Activated T-cell treated with anti-CD3 and anti-CD28 coated beads, Interleukin-2, amount 50 U/mL, for 4 hours (primary cell): ENCODE results near the gene KDSR. TPM values are rescaled to one million over a fixed set of nuclear protein-coding genes. Genes with fewer than 3 reads are reported as not detected.

Source experiments
- ATAC-seq, 2 donors: fragments of 200-7000 bp; cut with Tn5 transposase; one replicate each; pipeline ENCODE4 v1.10.0; 2021
- DNase-seq: peaks from one replicate; pipeline ENCODE4 v3.0.0-alpha.2; 2020
- H3K27me3 Mint-ChIP-seq: one replicate; pipeline ENCODE4 v1.8.0; 2021; ENCODE audit warnings: low read depth, mixed read lengths
- H3K36me3 Mint-ChIP-seq: one replicate; pipeline ENCODE4 v1.8.0; 2022; ENCODE audit warnings: mixed read lengths; ENCODE audit not compliant: insufficient read depth
- H3K4me1 Mint-ChIP-seq: one replicate; pipeline ENCODE4 v1.8.0; 2021; ENCODE audit warnings: low read depth, mixed read lengths
- H3K4me3 Mint-ChIP-seq: one replicate; pipeline ENCODE4 v1.8.0; 2021; ENCODE audit warnings: mild to moderate bottlenecking, moderate library complexity, mixed read lengths
- H3K9me3 Mint-ChIP-seq: one replicate; pipeline ENCODE4 v1.8.0; 2021; ENCODE audit warnings: mixed read lengths
- total RNA-seq, 3 donors: library from RNA; stranded (reverse); gene quantifications; one replicate each; pipeline ENCODE4 v1.2.1, GENCODE V29; 2021

The KDSR gene, protein sequence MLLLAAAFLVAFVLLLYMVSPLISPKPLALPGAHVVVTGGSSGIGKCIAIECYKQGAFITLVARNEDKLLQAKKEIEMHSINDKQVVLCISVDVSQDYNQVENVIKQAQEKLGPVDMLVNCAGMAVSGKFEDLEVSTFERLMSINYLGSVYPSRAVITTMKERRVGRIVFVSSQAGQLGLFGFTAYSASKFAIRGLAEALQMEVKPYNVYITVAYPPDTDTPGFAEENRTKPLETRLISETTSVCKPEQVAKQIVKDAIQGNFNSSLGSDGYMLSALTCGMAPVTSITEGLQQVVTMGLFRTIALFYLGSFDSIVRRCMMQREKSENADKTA
- total RNA-seq: 10 to 100 TPM; 64.6 to 78.2 (median 76.2) TPM

DNA sequence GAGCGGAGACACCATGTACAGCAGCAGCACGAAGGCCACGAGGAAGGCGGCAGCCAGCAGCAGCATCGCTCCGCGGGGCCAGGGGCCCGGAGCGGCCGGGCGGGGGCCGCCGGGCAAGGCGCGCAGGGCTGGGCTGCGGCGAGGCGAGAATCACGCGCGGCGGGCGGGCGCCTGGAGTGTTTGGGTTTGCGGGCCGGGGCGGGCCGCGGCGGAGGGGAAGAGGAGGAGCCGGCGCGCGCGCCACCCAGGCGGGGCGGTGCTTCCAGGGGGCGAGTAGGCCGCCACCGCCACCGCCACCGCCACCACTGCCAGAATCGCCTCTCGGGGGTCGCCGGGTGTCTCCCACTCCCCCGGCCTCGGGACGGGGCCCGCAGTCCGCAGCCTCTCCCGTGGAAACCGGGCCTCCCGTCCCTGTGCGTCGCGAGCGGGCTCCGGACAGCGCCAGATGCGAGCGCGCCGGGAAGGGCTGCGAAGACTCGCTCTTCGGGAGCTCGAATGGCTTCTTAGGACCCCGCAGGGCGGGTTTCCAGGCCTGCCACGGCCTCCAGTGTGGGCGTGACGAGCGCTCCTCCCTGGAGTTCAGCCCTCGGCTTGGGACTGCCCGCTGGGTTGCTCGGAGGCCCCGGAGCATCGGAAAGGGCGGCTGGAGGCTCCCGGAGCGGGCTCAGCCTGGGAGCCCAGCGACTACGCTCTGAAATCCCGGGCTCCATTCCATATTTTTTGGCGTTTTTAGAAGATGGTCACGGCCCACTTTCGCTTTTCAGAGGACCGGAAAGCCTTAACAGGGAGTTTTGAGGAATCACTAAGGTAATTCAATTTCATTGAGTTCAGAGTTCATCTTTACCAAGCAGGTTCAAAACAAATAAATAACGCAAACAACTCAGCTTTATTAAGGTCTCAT is at the start of gene KDSR:
KDSR (minus strand) TSS at position 154 of the 901 bp plus-strand sequence; CDS start at position 66, 88 bp downstream.
- peaks cover 35% of the 10 kb centered on the region for H3K4me1 Mint-ChIP-seq
- H3K27me3 Mint-ChIP-seq: no peaks in the 10 kb centered on the region
- peak; percentile 89 to 91 for ATAC-seq
- H3K9me3 Mint-ChIP-seq: no peaks in the 10 kb centered on the region
- H3K36me3 Mint-ChIP-seq: peaks cover 7% of the 10 kb centered on the region
- DNase-seq: peak; percentile 73
- peak within 1 kb of the TSS; percentile 96 for H3K4me3 Mint-ChIP-seq

DNA sequence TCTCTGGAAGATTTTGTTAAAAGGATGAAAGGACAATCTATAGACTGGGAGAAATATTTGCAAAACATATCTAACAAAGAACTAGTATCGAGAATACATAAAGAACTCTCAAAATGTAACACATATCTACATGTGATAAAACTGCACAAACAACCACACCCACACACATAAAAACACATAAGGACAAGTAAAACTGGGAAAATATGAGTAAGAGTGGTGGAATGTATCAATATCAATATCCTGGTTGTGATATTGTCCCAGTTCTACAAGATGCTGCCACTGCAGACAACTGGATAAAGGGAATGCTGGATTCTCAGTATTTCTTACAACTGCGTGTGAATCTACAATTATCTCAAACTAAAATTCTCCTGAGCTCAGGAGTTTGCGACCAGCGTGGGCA is 45.9 kb upstream of the KDSR start:
- Mint-ChIP-seq H3K27me3 (no peaks in the 10 kb centered on the region), H3K4me1 (peaks cover 52% of the 10 kb centered on the region), H3K36me3 (peaks cover 21% of the 10 kb centered on the region), H3K9me3 (no peaks in the 10 kb centered on the region), H3K4me3 (no peak overlapping the region)
- ATAC-seq (no peak), DNase-seq (no peak)

DNA sequence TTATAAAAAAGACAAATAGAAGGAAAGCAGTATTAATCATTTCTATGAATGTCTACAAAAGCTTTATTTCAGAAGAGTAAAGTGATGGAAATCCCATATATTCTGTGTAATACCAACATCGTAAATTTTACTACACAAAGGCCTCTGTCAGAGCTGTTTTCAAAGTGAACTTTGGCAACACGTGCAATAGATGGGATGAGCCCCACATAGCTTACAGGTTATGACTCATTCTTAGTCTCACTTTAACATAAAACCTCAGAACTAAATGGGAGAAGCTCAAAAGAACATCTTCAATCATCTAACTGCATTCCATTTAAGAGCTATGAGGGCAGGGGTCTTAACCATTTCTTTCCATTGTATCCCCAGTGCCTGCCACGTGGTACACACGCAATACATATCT is 43.8 kb upstream of the KDSR start:
- ATAC-seq: peak; percentile 92 to 94
- Mint-ChIP-seq H3K9me3 (no peaks in the 10 kb centered on the region), H3K4me1 (peaks cover 60% of the 10 kb centered on the region), H3K27me3 (no peaks in the 10 kb centered on the region), H3K36me3 (peaks cover 40% of the 10 kb centered on the region), H3K4me3 (no peak overlapping the region)
- DNase-seq: no peak

DNA sequence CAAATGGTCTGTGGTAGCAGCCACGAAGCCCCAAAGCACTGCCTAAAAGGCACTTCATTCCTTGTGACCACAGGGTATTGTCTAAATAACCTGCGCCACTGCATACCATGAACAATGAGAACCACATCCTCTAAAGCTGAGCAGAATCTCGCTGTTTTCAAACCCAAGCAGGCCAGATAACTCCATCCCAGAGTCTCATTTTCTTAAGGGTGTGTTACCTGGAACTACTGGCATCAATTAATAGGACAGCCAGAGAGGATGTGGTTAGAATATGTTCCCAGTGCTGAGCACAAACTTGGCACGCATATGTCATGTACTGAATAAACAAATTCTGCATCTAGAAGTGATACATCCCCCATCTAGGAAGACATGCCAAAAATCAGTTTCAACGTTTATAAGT is 42.3 kb upstream of the KDSR start:
- no peaks in the 10 kb centered on the region for H3K9me3 Mint-ChIP-seq
- ATAC-seq (no peak), DNase-seq (no peak)
- no peak overlapping the region for H3K4me3 Mint-ChIP-seq
- H3K27me3 Mint-ChIP-seq: no peaks in the 10 kb centered on the region
- H3K36me3 Mint-ChIP-seq: peaks cover 36% of the 10 kb centered on the region
- H3K4me1 Mint-ChIP-seq: peaks cover 52% of the 10 kb centered on the region

DNA sequence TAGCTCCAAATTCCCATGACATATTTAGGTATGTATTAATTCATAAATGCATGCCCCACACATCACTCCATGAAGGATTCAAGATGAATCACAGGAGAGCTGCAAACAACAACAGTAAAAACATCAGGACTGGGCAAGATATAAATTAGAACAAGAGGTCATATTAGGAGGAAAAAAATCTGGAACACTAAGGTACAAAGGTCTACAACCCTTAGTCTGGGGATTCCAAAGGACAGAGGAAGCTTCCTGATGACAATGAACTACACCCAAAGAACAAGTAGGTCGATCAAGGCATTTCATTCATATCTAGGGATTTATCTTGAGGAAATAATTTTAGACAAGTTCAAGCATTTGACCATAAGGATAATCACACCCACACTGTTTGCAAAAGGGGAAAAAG is 40.7 kb upstream of the KDSR start:
- no peak for ATAC-seq
- H3K36me3 Mint-ChIP-seq: peaks cover 39% of the 10 kb centered on the region
- DNase-seq: no peak
- H3K27me3 Mint-ChIP-seq: no peaks in the 10 kb centered on the region
- no peaks in the 10 kb centered on the region for H3K9me3 Mint-ChIP-seq
- H3K4me1 Mint-ChIP-seq: peaks cover 41% of the 10 kb centered on the region
- H3K4me3 Mint-ChIP-seq: no peak overlapping the region

DNA sequence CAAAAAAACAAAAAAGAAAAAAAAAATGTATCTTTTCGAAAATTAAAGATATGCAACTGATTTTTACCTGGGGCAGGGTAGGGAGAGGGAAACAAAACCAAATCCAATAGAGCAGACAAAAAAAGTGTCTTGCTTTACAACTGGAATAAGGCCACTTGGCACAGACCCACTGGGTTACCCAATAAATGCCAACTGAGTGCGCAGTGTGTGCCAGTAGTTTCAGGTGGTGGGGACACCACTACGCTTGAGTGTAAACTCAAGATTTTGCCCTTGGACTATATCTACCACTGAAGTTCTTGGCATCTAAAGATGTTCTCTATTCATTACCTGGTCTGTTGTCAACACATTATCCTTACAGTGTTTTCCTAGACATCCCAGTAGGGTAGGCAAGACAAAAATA is 39.0 kb upstream of the KDSR start:
- Mint-ChIP-seq H3K27me3 (no peaks in the 10 kb centered on the region), H3K4me3 (no peak overlapping the region), H3K4me1 (peaks cover 32% of the 10 kb centered on the region), H3K36me3 (peaks cover 44% of the 10 kb centered on the region), H3K9me3 (no peaks in the 10 kb centered on the region)
- DNase-seq (no peak), ATAC-seq (no peak)

DNA sequence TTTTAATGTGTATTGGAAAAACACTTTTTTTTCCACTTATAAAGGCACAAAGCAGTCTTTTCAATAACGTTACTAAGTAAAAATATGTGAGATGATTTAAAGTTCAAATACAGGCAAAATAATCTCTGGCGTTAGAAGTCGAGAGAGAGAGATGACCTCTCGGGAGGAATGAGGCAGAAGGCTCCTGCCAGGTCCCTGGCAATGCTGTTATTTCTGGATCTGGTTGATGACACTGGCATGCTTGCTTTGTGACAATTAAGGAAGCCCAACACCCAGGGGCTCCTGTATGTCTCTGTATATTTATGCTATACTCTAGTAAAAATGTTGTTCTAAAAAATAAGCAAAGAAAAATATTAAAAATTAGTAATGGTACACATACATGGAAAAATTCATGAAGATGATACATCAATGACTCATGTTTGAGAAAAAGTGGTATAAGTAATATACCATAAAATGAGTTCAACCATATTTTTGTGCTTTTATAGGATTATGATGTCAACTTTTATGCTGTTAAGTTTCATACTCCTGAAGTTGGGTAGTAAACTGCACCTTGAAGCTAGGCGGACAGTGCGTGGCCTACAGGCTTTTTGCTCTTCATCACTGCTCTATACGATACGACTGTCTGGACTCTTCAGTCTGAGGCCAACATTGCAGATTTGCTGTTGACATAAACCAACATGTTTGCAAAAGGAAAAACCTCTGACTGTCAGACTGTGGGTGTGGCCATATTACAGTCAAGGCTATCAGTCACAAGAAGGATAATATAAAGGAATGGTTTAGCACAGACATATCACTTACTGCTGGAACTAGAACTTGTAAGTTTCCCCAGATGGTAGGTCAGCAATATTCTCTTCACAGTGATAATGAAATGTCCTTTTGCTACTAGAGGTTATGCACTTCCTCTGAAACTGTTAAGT is 35.5 kb upstream of the KDSR start:
- Mint-ChIP-seq H3K36me3 (peaks cover 42% of the 10 kb centered on the region), H3K4me1 (peaks cover 13% of the 10 kb centered on the region), H3K9me3 (no peaks in the 10 kb centered on the region), H3K27me3 (no peaks in the 10 kb centered on the region), H3K4me3 (no peak overlapping the region)
- ATAC-seq (no peak), DNase-seq (no peak)

DNA sequence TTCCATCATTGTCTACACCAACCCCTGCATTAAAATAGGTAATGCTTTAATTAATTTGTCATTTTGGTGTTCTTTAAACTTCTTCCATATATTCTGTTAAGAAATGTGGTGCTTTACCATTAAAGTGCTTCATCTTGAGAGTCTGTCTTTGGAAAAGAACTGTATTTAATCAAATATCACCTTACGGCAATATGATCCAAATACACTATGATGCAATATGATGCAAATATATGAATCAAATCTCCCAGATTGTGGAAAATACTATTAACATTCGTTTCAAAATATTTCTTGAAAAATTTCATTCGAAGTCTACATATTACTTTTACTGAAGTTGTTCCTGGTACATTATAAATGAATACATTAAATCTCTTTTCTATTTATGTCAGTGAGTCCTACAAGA is 32.3 kb upstream of the KDSR start:
- ATAC-seq (no peak), DNase-seq (no peak)
- Mint-ChIP-seq H3K27me3 (no peaks in the 10 kb centered on the region), H3K4me1 (peaks cover 10% of the 10 kb centered on the region), H3K9me3 (no peaks in the 10 kb centered on the region), H3K36me3 (peaks cover 30% of the 10 kb centered on the region), H3K4me3 (no peak overlapping the region)

DNA sequence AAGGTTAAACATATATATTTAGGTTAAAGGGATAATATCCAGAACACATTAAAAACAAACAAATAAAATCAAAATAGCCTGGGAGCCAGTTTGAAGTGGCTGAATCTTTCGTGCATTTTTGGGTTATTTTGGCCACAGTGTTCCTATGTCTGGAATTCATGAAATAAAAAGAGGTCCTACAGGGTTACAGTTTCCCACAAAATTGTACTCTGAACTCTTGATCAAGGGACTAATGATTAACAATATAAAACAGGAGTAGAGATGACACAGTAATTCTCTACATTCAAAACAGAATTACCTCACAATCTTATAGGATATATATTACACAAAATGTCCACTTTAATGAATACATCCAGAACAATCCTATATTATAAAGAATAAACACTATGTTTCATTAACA is 30.3 kb upstream of the KDSR start:
- Mint-ChIP-seq H3K4me3 (no peak overlapping the region), H3K36me3 (peaks cover 17% of the 10 kb centered on the region), H3K27me3 (no peaks in the 10 kb centered on the region), H3K9me3 (no peaks in the 10 kb centered on the region), H3K4me1 (peaks cover 10% of the 10 kb centered on the region)
- ATAC-seq (no peak), DNase-seq (no peak)

DNA sequence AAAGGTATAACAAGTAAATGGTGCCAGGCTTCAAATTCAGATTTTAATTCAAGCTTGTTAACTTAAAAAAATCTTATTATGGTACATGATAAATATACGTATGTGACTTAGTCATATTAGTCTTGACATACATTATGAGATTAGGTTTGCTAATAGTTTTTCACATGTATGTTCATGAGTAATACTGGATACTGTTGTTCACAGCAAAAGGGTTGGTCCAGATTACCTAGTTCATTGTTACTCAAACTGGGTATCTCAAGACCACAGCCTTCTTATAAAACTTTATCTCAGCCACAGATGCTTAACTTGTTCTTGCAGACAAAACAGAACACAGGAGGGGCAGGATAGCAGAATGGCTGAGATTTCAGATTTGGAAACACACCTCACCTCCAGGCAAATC is 28.5 kb upstream of the KDSR start:
- H3K36me3 Mint-ChIP-seq: peaks cover 17% of the 10 kb centered on the region
- H3K4me3 Mint-ChIP-seq: no peak overlapping the region
- H3K4me1 Mint-ChIP-seq: peaks cover 6% of the 10 kb centered on the region
- H3K9me3 Mint-ChIP-seq: no peaks in the 10 kb centered on the region
- ATAC-seq (peak in 1 of 2 donors; percentile 28), DNase-seq (no peak)
- no peaks in the 10 kb centered on the region for H3K27me3 Mint-ChIP-seq

DNA sequence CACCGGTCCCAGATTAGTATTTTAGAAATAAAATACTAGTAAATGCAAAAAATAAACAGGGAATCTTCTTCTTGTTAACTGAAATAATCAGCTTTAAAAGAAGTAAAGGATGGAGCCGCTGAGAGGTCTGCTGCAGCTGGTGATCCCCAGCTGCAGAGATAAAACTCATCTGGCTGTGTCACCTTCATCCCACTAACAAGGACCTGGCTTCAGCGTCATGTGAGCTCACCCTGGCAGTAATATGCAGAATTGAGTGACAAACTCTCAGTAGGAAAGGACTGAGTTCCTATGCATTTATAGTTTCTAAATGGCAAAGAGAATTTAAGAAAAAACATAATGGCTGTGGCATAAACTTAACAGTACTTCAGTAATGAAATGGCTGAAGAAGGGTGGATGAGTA is 27.9 kb upstream of the KDSR start:
- peaks cover 14% of the 10 kb centered on the region for H3K36me3 Mint-ChIP-seq
- H3K9me3 Mint-ChIP-seq: no peaks in the 10 kb centered on the region
- peaks cover 2% of the 10 kb centered on the region for H3K4me1 Mint-ChIP-seq
- no peak overlapping the region for H3K4me3 Mint-ChIP-seq
- no peak for ATAC-seq
- no peaks in the 10 kb centered on the region for H3K27me3 Mint-ChIP-seq
- no peak for DNase-seq

DNA sequence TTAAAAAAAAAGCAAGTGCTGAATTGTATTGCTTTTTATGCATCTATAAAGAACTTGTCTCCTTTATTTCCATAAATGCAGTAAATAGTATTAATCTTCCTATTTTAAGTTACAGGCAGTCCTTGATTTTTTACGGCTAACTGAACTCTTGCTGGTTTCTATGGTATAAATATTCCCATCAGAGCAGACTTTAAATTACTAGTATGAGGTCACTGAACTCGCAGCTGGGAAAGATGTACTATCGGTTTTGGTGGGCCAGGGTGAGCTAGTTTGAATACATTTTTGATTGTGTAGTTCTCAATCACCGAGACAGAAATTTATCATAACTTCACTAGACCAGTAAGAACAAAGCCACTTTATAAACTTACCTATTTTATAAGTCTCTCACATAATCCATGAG is 20.9 kb upstream of the KDSR start:
- H3K36me3 Mint-ChIP-seq: peaks cover 12% of the 10 kb centered on the region
- no peak for ATAC-seq
- H3K4me1 Mint-ChIP-seq: no peaks in the 10 kb centered on the region
- DNase-seq: no peak
- H3K27me3 Mint-ChIP-seq: no peaks in the 10 kb centered on the region
- peaks cover 3% of the 10 kb centered on the region for H3K9me3 Mint-ChIP-seq
- no peak overlapping the region for H3K4me3 Mint-ChIP-seq

DNA sequence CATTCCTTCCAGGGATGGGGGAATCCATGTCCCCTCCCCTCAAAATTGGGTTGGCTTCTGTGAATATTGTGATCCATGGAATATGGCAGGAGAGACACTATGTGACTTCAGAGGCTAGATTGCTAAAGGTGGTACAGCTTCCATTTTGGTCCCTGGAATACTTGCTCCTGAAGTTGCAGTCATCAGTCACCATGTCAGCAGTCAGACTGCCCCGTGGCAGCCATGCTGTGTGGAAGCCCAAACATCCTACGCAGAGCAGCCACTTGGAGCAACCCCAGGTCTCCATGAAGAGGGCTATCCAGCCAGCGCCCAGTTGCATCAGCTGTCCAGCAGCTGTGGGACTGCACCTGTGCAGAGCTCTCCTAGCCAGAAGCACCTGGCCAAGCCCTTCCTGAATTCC is 15.8 kb upstream of the KDSR start:
- no peaks in the 10 kb centered on the region for H3K27me3 Mint-ChIP-seq
- DNase-seq (no peak), ATAC-seq (no peak)
- H3K4me1 Mint-ChIP-seq: peaks cover 20% of the 10 kb centered on the region
- peaks cover 3% of the 10 kb centered on the region for H3K9me3 Mint-ChIP-seq
- H3K4me3 Mint-ChIP-seq: no peak overlapping the region
- H3K36me3 Mint-ChIP-seq: peaks cover 6% of the 10 kb centered on the region

DNA sequence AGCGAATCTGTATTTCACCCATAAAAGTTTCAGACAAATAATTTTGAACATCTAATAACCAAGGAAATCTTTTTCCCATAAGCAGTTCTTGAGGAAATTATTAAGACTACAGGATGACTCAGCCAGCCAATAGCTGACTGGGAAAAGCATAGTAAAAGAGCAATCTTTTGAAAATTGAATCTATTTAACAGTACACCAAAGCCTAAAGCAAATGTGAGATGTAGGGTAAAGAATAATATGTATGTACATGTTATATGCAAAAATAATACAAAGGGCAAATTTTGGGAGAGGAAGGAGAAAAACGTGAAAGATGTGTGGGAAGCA is 12.6 kb upstream of the KDSR start:
- Mint-ChIP-seq H3K36me3 (peaks cover 6% of the 10 kb centered on the region), H3K4me3 (no peak overlapping the region), H3K4me1 (peaks cover 24% of the 10 kb centered on the region), H3K9me3 (peaks cover 10% of the 10 kb centered on the region), H3K27me3 (no peaks in the 10 kb centered on the region)
- ATAC-seq: no peak
- DNase-seq: no peak
